ENCODE measurements around the gene PKD1L1. TPM values are rescaled to one million over a fixed set of nuclear protein-coding genes. Genes with fewer than 3 reads are reported as not detected.

The PKD1L1 gene
- total RNA-seq, 2 donors from 2014 or later, result 0.13 to 0.20 TPM

DNA sequence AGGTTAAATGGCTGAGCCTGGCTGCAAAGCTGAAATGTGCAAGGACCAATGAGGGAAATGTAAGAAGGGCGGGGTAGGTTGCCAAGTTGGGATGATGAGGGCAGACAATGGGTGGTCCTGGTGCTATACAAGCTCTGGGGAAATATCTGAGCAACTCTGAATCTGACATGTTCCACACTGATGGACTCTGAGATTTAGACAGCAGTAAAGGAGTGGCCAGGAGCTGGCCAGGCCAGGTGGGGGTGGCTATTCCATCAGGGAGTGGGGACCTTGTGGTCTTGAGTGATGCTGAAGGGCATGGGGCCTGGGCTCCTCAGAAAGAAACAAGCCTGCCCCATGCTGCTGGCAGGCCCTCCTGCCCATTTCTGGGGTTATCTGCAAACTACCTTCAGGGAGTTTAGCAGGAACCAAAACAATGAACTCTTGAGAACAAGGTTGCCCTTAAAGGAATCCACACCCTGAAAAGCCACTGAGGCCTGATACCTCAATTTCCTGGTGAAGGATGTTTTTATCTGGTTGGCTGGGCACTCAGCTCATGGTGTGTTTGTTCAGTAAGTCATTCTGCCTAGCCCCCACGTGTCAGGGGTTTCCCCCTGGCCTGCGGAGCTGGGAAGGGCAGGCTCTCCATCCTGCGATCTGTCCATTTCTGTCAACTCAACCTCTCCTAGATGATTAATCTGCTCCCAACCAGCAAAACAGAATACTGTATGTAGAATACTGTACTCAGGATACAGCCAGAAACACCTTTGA is 223.1 kb downstream of the PKD1L1 start:
- TF ChIP-seq, protein P1, sequence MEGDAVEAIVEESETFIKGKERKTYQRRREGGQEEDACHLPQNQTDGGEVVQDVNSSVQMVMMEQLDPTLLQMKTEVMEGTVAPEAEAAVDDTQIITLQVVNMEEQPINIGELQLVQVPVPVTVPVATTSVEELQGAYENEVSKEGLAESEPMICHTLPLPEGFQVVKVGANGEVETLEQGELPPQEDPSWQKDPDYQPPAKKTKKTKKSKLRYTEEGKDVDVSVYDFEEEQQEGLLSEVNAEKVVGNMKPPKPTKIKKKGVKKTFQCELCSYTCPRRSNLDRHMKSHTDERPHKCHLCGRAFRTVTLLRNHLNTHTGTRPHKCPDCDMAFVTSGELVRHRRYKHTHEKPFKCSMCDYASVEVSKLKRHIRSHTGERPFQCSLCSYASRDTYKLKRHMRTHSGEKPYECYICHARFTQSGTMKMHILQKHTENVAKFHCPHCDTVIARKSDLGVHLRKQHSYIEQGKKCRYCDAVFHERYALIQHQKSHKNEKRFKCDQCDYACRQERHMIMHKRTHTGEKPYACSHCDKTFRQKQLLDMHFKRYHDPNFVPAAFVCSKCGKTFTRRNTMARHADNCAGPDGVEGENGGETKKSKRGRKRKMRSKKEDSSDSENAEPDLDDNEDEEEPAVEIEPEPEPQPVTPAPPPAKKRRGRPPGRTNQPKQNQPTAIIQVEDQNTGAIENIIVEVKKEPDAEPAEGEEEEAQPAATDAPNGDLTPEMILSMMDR (conservative IDR thresholded peaks at IDR 0.05), result no peak
- Histone ChIP-seq H3K9ac (ENCODE audit: extremely low read depth, low read length, poor library complexity, severe bottlenecking) (no peak overlapping the region), H3K9me3 (ENCODE audit: control insufficient read depth, low read length) (no peaks in the 10 kb centered on the region), H3K4me3 (ENCODE audit: low read length) (no peak overlapping the region), H3K27ac (ENCODE audit: low read depth, low read length) (peak overlapping the region; percentile 4), H3K4me1 (ENCODE audit: control insufficient read depth, insufficient read depth, low read length) (peaks cover 3% of the 10 kb centered on the region), H3K36me3 (ENCODE audit: control insufficient read depth, insufficient read depth, low read length) (no peaks in the 10 kb centered on the region), H3K27me3 (ENCODE audit: control insufficient read depth, insufficient read depth, low read length, poor library complexity, severe bottlenecking) (no peaks in the 10 kb centered on the region)
- Mint-ChIP-seq H3K9me3 (no peaks in the 10 kb centered on the region), H3K27ac (no peak overlapping the region), H3K36me3 (ENCODE audit: low read depth) (no peaks in the 10 kb centered on the region), H3K27me3 (ENCODE audit: insufficient read depth) (no peaks in the 10 kb centered on the region), H3K4me1 (peaks cover 6% of the 10 kb centered on the region), H3K4me3 (no peak overlapping the region)
- DNase-seq, result no peak
- WGBS, 2 experiments (ENCODE audit: insufficient coverage in 1 of 2, insufficient read length in 1 of 2), result 83 to 92% methylated on average over 2 to 4 of the region's 4 CpGs

Other genes with a start within 250 kb of the PKD1L1 start
- 10 to 100 TPM; 37.0 to 42.5 TPM for gene HUS1, start 31.1 kb upstream of the PKD1L1 start, total RNA-seq
- gene SUN3, start 80.6 kb upstream of the PKD1L1 start, total RNA-seq, result not detected
- under 1 TPM in 1 of 2 donors, not detected in 1; 0.57 TPM for gene C7orf57, start 87.1 kb upstream of the PKD1L1 start, total RNA-seq
- 10 to 100 TPM; 40.5 to 46.3 TPM for gene UPP1, start 140.8 kb upstream of the PKD1L1 start, total RNA-seq
- under 1 TPM; 0.04 to 0.11 TPM for gene ABCA13, start 223.0 kb upstream of the PKD1L1 start, total RNA-seq